NCI-H69 (cell line): Measurements from ENCODE around the gene SGK1.
"Not testable (repeated sequence)": the region's sequence is repeated elsewhere in the genome, so short reads cannot be mapped to it uniquely, and the experiment has no call there.

Experiments
- DNase-seq: peaks from one replicate; lab custom pipeline; 2025; lab: John Stamatoyannopoulos, UW

Gene SGK1

GRCh38 chr6:134253681-134254080, 64.2 kb downstream of the SGK1 start:
- no peak for DNase-seq

- no peak for DNase-seq
These were observed 66.6 kb downstream of the SGK1 start for GRCh38 chr6:134251320-134251719.

GRCh38 chr6:134250776-134251175, 67.1 kb downstream of the SGK1 start:
- DNase-seq = no peak

GRCh38 chr6:134249759-134250602, 67.9 kb downstream of the SGK1 start:
- no peak for DNase-seq

- no peak for DNase-seq
These were observed 68.6 kb downstream of the SGK1 start for GRCh38 chr6:134249239-134249758.

GRCh38 chr6:134247844-134248580, 69.9 kb downstream of the SGK1 start:
- DNase-seq = no peak

- no peak for DNase-seq
These were observed 70.6 kb downstream of the SGK1 start for GRCh38 chr6:134247231-134247833.

- DNase-seq = no peak
These were observed 72.2 kb downstream of the SGK1 start for GRCh38 chr6:134245706-134246105.

- DNase-seq = no peak
These were observed 72.9 kb downstream of the SGK1 start for GRCh38 chr6:134245041-134245440.

- no peak for DNase-seq
These were observed 77.1 kb downstream of the SGK1 start for GRCh38 chr6:134240665-134241431.

- DNase-seq = no peak
These were observed 78.7 kb downstream of the SGK1 start for GRCh38 chr6:134238960-134239795.

- DNase-seq = no peak
These were observed 79.9 kb downstream of the SGK1 start for GRCh38 chr6:134238006-134238405.

- no peak for DNase-seq
These were observed 81.8 kb downstream of the SGK1 start for GRCh38 chr6:134235937-134236751.

GRCh38 chr6:134235334-134235733, 82.6 kb downstream of the SGK1 start:
- not testable (repeated sequence) for DNase-seq

GRCh38 chr6:134233180-134233955, 84.5 kb downstream of the SGK1 start:
- DNase-seq = no peak

- DNase-seq = no peak
These were observed 87.0 kb downstream of the SGK1 start for GRCh38 chr6:134230940-134231339.

GRCh38 chr6:134230087-134230700, 87.7 kb downstream of the SGK1 start:
- no peak for DNase-seq

- DNase-seq = no peak
These were observed 88.4 kb downstream of the SGK1 start for GRCh38 chr6:134229520-134229919.
